Endothelial cell of umbilical vein (primary cell): ENCODE data around the gene PIP4K2B. TPM values are rescaled to one million over a fixed set of nuclear protein-coding genes. Genes with fewer than 3 reads are reported as not detected.

Experiments
- BruUV-seq: library from RNA; stranded (reverse); fragments of 400-500 nt; replicated peaks from 2 replicates; lab custom pipeline; 2021; lab: Mats Ljungman, UMichigan
- CTCF ChIA-PET: fragments of 300-600, 350-600 bp; sonication (Branson Sonifier 250); formaldehyde crosslinking; loops from one replicate; lab custom pipeline; 2021; ENCODE audit warnings: antibody characterized with exemption, inconsistent platforms; lab: Charles Lee
- POLR2A ChIA-PET: fragments of 300-600, 350-600 bp; sonication (Branson Sonifier 250); formaldehyde crosslinking; loops from one replicate; lab custom pipeline; 2021; ENCODE audit warnings: antibody characterized with exemption, inconsistent platforms; lab: Charles Lee
- DNase-seq: peaks from one replicate; pipeline ENCODE4 v3.0.0-alpha.2; 2011; ENCODE audit warnings: low read depth, low spot score
- FAIRE-seq: peaks from 2 replicates; lab custom pipeline; 2011; peaks lifted over from hg19 to GRCh38; lab: Jason Lieb, UNC
- H2AFZ ChIP-seq: 2 replicates; pipeline ENCODE4 v1.6.0; 2012; ENCODE audit warnings: low read depth, low read length, control low read depth, inconsistent platforms
- H3K27ac ChIP-seq: 2 replicates; pipeline ENCODE4 v1.5.1; 2011; ENCODE audit warnings: low read depth, mild to moderate bottlenecking, control low read depth, low read length, moderate library complexity; ENCODE audit not compliant: insufficient read depth
- H3K27me3 ChIP-seq, 2 experiments: 2 replicates each; pipeline versions ENCODE4 v1.6.0 to v1.6.1; 2011; ENCODE audit warnings: low read length in 2 of 2, mixed read lengths in 1 of 2; ENCODE audit not compliant: control insufficient read depth in 2 of 2, insufficient read depth in 2 of 2
- H3K36me3 ChIP-seq, 2 experiments: 2 replicates in 1 of 2; 3 replicates in 1 of 2; pipeline ENCODE4 v1.5.1; 2011; ENCODE audit warnings: low read length in 2 of 2, mild to moderate bottlenecking in 1 of 2, moderate library complexity in 1 of 2; ENCODE audit not compliant: control insufficient read depth in 2 of 2, insufficient read depth in 2 of 2; ENCODE audit errors: extremely low read depth in 1 of 2
- H3K4me1 ChIP-seq: 3 replicates; pipeline ENCODE4 v1.5.1; 2011; ENCODE audit warnings: mild to moderate bottlenecking, low read length; ENCODE audit not compliant: control insufficient read depth, insufficient read depth; ENCODE audit errors: extremely low read depth
- H3K4me2 ChIP-seq: 2 replicates; pipeline ENCODE4 v1.6.1; 2011; ENCODE audit warnings: low read length, control low read depth, mixed read lengths; ENCODE audit not compliant: insufficient read depth
- H3K4me3 ChIP-seq, 3 experiments: fragments of 200-600 bp in 1 of 3; sonication (generic), shearing (Covaris generic) in 1 of 3; replicated peaks in 1 of 3; 2 replicates each; pipeline ENCODE4 v1.5.1; 2011 to 2016; ENCODE audit warnings: control low read depth in 3 of 3, low read length in 3 of 3, mild to moderate bottlenecking in 2 of 3, inconsistent platforms in 1 of 3, low read depth in 1 of 3, moderate library complexity in 1 of 3; ENCODE audit not compliant: insufficient read depth in 1 of 3
- H3K79me2 ChIP-seq: 2 replicates; pipeline ENCODE4 v1.6.0; 2012; ENCODE audit warnings: low read length, inconsistent platforms; ENCODE audit not compliant: control insufficient read depth, insufficient read depth
- H3K9ac ChIP-seq: replicated peaks from 2 replicates; pipeline ENCODE3; 2011; ENCODE audit warnings: low read length, control low read depth; ENCODE audit not compliant: insufficient read depth; ENCODE audit errors: extremely low read depth
- H3K9me1 ChIP-seq: replicated peaks from 3 replicates; pipeline ENCODE4 v1.6.0; 2011; ENCODE audit warnings: mild to moderate bottlenecking, low read length; ENCODE audit not compliant: control insufficient read depth, insufficient read depth; ENCODE audit errors: extremely low read depth
- H3K9me3 ChIP-seq: replicated peaks from 2 replicates; pipeline ENCODE4 v1.5.1; 2012; ENCODE audit warnings: low read length, inconsistent platforms; ENCODE audit not compliant: control insufficient read depth, insufficient read depth
- H4K20me1 ChIP-seq: replicated peaks from 2 replicates; pipeline ENCODE3; 2011; ENCODE audit warnings: mild to moderate bottlenecking, low read length; ENCODE audit not compliant: control insufficient read depth, insufficient read depth; ENCODE audit errors: extremely low read depth
- EZH2 ChIP-seq: IDR thresholded peaks from 2 replicates; pipeline ENCODE4 v1.6.1; 2012; ENCODE audit warnings: borderline replicate concordance, low read depth, mild to moderate bottlenecking, moderate library complexity, low read length, inconsistent platforms; ENCODE audit not compliant: severe bottlenecking
- FOS ChIP-seq: IDR thresholded peaks from 2 replicates; pipeline ENCODE4 v1.6.1; 2011; ENCODE audit warnings: mild to moderate bottlenecking, low read length, moderate library complexity, borderline replicate concordance; ENCODE audit not compliant: insufficient read depth
- GATA2 ChIP-seq: IDR thresholded peaks from 2 replicates; pipeline ENCODE4 v1.7.0; 2011; ENCODE audit warnings: low read depth, mild to moderate bottlenecking, moderate library complexity, mixed read lengths, low read length; ENCODE audit not compliant: insufficient read length, insufficient read depth
- JUN ChIP-seq: IDR thresholded peaks from 2 replicates; pipeline ENCODE4 v1.6.1; 2011; ENCODE audit warnings: borderline replicate concordance, low read depth; ENCODE audit not compliant: insufficient read length, insufficient read depth
- MYC ChIP-seq: IDR thresholded peaks from one replicate; pipeline ENCODE4 v1.6.1; 2011; ENCODE audit warnings: mild to moderate bottlenecking, low read depth, low read length
- POLR2A ChIP-seq: IDR thresholded peaks from 2 replicates; pipeline ENCODE4 v1.6.1; 2012; ENCODE audit warnings: low read depth, mild to moderate bottlenecking, control low read depth, low read length
- POLR2AphosphoS5 ChIP-seq: IDR thresholded peaks from 2 replicates; pipeline ENCODE4 v1.6.1; 2012; ENCODE audit warnings: low read depth, mild to moderate bottlenecking, control low read depth, low read length, moderate library complexity; ENCODE audit not compliant: insufficient read depth
- dilution Hi-C: fragments of 300-500 bp; cut with MboI; formaldehyde crosslinking; loops from one replicate; pipeline ENCODE4 v1.15.0; 2019; ENCODE audit warnings: low sequenced_read_pairs; ENCODE audit not compliant: extremely low pct_ligation_motif_present
- intact Hi-C: fragments of 100-400 bp; cut with micrococcal nuclease; formaldehyde crosslinking; loops from one replicate; pipeline ENCODE4 v1.10.0; 2022
- polyA plus RNA-seq, 4 experiments: library from polyadenylated mRNA; depleted of rRNA in 3 of 4; stranded (reverse) in 3 of 4; unstranded in 1 of 4; fragments of >200 nt; gene quantifications; 2 replicates each; pipeline versions ENCODE4 v1.2.1 to v1.2.3, GENCODE V29; 2011 to 2012; ENCODE audit warnings: missing spikeins in 1 of 4
- total RNA-seq: library from RNA; stranded (reverse); gene quantifications from 2 replicates; pipeline ENCODE4 v1.2.3, GENCODE V29; 2021
- TF ChIP-seq, protein P1 (sequence below): IDR thresholded peaks from 2 replicates; pipeline ENCODE4 v1.6.1; 2011; ENCODE audit not compliant: insufficient read depth, insufficient read length
- TF ChIP-seq, protein P2 (sequence below), 2 donors: IDR thresholded peaks; 1 replicate in 1 of 2; 2 replicates in 1 of 2; pipeline ENCODE4 v1.5.1; 2011; ENCODE audit warnings: low read length in 2 of 2, mild to moderate bottlenecking in 2 of 2, moderate library complexity in 2 of 2, control low read depth in 1 of 2, inconsistent platforms in 1 of 2, low read depth in 1 of 2; ENCODE audit not compliant: insufficient read depth in 1 of 2; ENCODE audit errors: extremely low read depth in 1 of 2

PIP4K2B gene
- total and polyA plus RNA-seq, 2 donors (not counting 3 experiments of a cell fraction or from before 2014, with no cell fraction given) = 23.1 to 48.8 TPM

DNA sequence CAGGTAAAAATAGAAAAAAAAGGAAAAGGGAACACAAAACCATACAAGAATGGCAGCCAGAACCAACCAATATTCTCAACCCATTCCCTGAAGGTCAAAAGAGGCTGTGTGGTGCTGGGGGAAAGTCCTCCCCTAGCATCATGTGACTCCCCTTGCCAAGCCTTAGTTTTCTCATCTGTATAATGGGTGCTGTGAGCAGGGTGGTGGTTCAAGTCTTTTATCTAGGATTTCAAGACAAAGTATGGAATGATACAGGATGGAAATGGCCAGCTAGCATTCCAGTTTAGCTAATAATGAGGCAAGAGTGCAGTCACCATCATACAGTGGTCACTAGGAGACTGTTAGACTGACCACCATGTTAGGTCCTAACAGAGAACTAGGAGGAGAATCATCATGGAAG is 26.1 kb downstream of the PIP4K2B start:
- CTCF ChIA-PET = no interaction called here

More for the DNA sequence above, 26.1 kb downstream of the PIP4K2B start:
- Histone ChIP-seq H3K4me1 (no peaks in the 10 kb centered on the region), H3K27ac (no peak overlapping the region), H3K9ac (no peak overlapping the region), H3K4me3 (no peak overlapping the region), H3K79me2 (no peaks in the 10 kb centered on the region), H3K9me3 (no peaks in the 10 kb centered on the region), H3K9me1 (no peaks in the 10 kb centered on the region), H3K4me2 (no peak overlapping the region), H2AFZ (no peak overlapping the region), H3K36me3 (peaks cover 7 to 59% of the 10 kb centered on the region in 2 experiments), H4K20me1 (no peaks in the 10 kb centered on the region), H3K27me3 (no peaks in the 10 kb centered on the region)
- FAIRE-seq (no peak), DNase-seq (no peak)
- POLR2A ChIA-PET = no interaction called here
- BruUV-seq = no TSS peak
- dilution Hi-C loops = no loop called here
- TF ChIP-seq MYC (no peak), JUN (no peak), GATA2 (no peak), FOS (no peak), POLR2AphosphoS5 (no peak), EZH2 (no peak), POLR2A (no peak)
- TF ChIP-seq, protein P1, sequence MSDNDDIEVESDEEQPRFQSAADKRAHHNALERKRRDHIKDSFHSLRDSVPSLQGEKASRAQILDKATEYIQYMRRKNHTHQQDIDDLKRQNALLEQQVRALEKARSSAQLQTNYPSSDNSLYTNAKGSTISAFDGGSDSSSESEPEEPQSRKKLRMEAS = no peak
- TF ChIP-seq, protein P2, sequence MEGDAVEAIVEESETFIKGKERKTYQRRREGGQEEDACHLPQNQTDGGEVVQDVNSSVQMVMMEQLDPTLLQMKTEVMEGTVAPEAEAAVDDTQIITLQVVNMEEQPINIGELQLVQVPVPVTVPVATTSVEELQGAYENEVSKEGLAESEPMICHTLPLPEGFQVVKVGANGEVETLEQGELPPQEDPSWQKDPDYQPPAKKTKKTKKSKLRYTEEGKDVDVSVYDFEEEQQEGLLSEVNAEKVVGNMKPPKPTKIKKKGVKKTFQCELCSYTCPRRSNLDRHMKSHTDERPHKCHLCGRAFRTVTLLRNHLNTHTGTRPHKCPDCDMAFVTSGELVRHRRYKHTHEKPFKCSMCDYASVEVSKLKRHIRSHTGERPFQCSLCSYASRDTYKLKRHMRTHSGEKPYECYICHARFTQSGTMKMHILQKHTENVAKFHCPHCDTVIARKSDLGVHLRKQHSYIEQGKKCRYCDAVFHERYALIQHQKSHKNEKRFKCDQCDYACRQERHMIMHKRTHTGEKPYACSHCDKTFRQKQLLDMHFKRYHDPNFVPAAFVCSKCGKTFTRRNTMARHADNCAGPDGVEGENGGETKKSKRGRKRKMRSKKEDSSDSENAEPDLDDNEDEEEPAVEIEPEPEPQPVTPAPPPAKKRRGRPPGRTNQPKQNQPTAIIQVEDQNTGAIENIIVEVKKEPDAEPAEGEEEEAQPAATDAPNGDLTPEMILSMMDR (IDR thresholded peaks at IDR 0.05; ENCODE audit: extremely low read depth in 1 of 2, insufficient read depth in 1 of 2, low read depth in 1 of 2, low read length in 2 of 2) = no peak
- intact Hi-C loops = no loop called here
